Measurements from ENCODE around the gene KCNE3.
"Not testable (repeated sequence)": the region's sequence is repeated elsewhere in the genome, so short reads cannot be mapped to it uniquely, and the experiment has no call there.

The KCNE3 gene

GRCh38 chr11:74438681-74439080 lies 28.7 kb downstream of the KCNE3 start:
- DNase-seq: no peak

DNA sequence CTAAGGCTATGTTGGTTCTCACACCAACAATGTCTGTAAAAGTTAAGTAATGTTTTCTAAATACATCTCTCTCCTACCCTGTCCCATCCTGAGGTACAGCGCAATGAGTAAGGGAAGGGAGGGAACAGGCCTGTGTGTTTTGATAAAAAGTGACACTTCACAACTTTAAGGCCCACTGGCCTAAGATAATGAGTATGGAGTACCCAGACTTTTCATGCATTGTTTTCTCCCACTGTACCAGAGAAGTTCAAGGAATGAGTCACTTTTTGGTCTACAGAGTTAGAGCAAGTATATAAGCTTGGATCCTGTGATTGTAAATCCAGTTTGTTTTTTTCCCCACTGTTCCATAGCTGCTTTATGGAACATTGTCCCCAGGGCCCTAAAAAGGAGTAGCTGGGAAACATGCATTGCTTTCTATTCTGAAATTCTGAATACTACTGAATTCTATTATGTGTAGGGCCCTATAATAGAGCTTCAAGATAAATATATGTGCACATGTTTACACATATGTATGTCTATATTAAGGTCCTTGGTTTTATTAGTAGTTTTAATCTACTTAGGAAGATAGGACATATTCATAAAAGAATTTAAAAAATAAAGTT lies 29.8 kb downstream of the KCNE3 start:
- DNase-seq: no peak

DNA sequence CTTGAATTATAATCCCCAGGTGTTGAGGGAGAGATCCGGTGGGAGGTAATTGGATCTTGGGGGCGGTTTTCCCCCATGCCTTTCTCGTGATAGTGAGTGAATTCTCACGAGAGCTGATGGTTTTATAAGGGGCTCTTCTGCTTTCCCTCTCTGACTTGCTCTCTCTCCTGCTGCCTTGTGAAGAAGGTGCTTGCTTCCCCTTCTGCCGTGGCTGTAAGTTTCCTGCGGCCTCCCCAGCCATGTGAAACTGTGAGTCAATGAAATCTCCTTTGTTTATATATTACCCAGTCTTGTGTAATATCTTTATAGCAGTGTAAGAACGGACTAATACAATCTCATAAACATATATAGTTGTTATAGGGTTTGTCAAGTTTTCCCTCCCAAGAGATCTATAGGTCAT lies 32.8 kb downstream of the KCNE3 start:
- DNase-seq: no peak

- no peak for DNase-seq
These were observed 38.1 kb downstream of the KCNE3 start for GRCh38 chr11:74429205-74429604.

DNA sequence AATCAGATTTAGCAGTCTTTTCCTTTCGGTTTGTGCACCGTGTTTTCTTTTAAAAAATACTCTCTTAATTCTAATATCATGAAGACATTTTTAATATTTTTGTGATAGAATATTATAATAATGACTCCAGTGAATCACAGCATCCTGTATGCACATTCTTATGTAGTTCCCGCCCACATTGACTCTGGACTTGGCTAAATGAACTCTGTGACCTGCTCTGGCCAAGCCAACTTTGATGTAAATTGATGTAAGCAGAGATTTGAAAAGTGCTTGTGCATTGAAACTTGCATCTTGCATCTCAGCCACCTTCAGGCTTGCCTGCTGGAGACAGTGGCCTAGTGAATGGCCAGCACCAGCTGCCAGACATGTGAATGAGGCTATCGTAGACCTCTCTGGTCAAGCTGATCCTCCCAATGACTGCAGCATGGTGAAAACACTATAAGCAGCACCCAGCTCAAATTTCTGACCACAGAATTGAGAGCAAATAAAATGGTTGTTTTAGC lies 39.9 kb downstream of the KCNE3 start:
- DNase-seq: no peak

DNA sequence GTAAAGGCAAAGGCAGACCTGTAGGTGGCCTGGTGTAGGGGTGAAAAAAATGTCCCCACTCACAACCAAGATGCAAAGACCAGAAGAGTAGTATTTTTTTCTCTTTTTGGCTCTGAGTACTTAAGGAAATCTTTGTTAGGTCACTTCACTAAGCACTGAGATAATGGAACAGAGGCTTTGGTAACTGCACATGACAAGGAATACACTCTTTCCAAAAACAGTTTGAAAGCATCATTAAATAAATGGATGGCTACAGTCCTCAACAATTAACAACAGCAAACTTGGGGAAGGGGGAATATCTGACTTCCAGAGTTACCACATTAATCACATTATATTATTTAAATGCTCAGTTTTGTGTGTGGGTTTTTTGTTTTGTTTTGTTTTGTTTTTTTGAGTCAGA lies 42.2 kb downstream of the KCNE3 start:
- DNase-seq: no peak

- DNase-seq: no peak
These were observed 48.8 kb downstream of the KCNE3 start for GRCh38 chr11:74418509-74418895.

GRCh38 chr11:74417860-74418508 lies 49.4 kb downstream of the KCNE3 start:
- no peak for DNase-seq

- peak; percentile 58 for DNase-seq
These were observed 50.0 kb downstream of the KCNE3 start for GRCh38 chr11:74417379-74417804.

- DNase-seq: not testable (repeated sequence)
These were observed 50.4 kb downstream of the KCNE3 start for GRCh38 chr11:74416974-74417373.

GRCh38 chr11:74412733-74413359 lies 54.5 kb downstream of the KCNE3 start:
- DNase-seq: no peak

DNA sequence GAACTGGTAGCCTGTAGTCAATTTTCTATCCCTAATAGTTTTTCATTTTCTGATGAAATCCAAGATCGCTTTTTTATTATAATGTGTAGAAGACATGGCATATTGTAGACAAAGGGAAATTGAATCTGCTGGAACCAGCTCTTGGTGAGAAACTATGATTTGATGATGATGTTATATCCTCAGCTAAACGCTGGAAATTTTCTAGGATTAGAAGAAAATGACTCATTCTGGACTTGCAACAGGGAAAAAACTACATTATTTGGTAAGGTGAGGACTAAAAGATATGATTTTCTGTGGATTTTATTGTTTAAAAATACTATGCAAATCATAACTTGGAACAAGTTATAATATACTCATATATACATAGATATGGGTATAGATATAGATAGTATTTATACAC lies 55.0 kb downstream of the KCNE3 start:
- DNase-seq: no peak

DNA sequence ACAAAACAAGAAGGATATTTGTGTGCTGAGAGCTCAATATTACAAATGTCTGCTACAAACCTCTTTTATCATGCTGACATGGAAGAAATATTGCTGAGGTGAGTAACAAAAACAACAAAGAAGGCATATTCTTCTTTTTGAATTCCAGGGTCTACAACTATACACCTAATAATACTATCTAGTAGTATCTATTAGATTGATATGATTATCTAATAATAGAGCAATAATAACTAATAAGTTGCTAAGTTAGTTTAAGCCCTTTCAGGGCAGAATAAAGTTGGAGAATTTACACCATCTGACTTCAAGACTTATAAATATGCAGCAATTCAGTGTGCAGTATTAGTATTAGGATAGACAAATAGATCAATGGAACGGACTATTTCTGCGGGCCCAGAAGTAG lies 57.7 kb downstream of the KCNE3 start:
- no peak for DNase-seq
